GM19328 (cell line): Measurements from ENCODE around the gene NPM1.
"Not testable (repeated sequence)": the region's sequence is repeated elsewhere in the genome, so short reads cannot be mapped to it uniquely, and the experiment has no call there.

Source experiments
- ATAC-seq: cut with Tn5 transposase; IDR thresholded peaks from one replicate; pipeline ENCODE4 v1.9.1; 2021; ENCODE audit warnings: mild to moderate bottlenecking, moderate library complexity; ENCODE audit not compliant: unreplicated experiment

Gene NPM1, protein sequence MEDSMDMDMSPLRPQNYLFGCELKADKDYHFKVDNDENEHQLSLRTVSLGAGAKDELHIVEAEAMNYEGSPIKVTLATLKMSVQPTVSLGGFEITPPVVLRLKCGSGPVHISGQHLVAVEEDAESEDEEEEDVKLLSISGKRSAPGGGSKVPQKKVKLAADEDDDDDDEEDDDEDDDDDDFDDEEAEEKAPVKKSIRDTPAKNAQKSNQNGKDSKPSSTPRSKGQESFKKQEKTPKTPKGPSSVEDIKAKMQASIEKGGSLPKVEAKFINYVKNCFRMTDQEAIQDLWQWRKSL

DNA sequence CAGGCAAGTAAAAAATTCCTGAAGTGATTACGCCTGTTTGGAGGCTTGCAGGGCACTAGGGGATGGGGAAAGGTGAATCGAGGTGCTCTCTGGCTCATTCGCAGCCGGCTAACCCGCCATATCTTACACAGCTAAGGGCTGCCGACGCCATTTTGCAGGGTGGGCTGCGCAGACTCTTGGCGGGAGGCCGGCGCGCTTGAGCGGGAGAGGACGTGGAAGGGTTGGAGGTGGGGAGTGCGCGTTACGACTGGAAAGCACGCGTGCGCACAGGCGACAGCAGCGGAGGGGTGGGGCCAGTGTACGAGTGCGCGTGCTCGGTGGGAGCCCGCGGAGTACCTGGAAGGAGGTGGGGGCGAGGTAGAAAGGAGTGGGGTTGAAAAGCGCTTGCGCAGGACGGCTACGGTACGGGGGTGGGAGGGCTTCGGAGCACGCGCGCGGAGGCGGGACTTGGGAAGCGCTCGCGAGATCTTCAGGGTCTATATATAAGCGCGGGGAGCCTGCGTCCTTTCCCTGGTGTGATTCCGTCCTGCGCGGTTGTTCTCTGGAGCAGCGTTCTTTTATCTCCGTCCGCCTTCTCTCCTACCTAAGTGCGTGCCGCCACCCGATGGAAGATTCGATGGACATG lies at the start of gene NPM1:
Gene NPM1, plus strand, starts transcription at position 505 of the 625 bp plus-strand sequence. Its CDS starts 100 bp downstream, at position 605.
- ATAC-seq: peak; percentile 76

- ATAC-seq: no peak
These were observed 47.6 kb upstream of the NPM1 start for GRCh38 chr5:171340042-171340441.

DNA sequence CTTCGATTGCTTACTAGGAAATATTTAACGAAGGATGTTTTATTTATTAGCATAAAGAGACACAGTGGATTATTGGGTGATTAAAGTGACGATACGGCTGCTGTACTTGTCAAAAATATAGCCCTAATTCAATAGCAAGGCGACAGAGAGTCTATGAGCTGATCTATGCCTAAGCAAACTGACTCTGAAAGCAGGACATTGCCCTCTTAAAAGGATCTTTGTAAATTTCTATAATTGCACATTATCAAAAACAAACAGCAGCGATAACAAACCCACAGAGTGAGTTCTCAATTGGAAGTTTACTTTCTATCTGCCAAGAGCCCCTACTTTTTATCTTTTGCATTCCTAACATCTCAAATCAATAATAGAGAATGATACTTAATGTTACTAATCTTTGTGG lies 47.2 kb upstream of the NPM1 start:
- ATAC-seq: no peak

- no peak for ATAC-seq
These were observed 45.1 kb upstream of the NPM1 start for GRCh38 chr5:171342362-171343111.

GRCh38 chr5:171344936-171345608 lies 42.6 kb upstream of the NPM1 start:
- ATAC-seq: no peak

DNA sequence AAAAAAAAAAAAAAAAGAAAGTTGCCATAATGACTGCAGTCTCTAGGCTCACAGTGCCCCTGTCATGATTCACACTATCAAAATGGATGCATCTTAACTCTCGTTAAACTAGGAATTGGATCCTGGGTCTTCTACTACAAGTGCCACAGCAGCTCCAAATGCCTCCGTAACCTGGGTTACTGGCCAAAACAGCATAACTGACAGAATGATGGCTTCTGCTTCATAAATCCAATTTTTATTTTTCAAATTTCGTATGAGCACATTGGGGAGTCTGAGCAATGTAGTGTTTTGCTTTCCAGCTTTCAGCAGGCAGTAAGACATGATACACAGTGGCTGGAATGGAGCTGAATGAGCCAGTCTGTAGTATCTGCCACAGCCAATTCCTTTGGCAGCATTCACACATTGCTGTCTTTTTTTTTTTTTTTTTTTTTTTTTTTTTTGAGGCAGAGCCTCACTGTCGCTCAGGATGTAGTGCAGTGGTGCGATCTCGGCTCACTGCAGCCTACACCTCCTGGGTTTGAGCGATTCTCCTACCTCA lies 36.0 kb upstream of the NPM1 start:
- no peak for ATAC-seq

DNA sequence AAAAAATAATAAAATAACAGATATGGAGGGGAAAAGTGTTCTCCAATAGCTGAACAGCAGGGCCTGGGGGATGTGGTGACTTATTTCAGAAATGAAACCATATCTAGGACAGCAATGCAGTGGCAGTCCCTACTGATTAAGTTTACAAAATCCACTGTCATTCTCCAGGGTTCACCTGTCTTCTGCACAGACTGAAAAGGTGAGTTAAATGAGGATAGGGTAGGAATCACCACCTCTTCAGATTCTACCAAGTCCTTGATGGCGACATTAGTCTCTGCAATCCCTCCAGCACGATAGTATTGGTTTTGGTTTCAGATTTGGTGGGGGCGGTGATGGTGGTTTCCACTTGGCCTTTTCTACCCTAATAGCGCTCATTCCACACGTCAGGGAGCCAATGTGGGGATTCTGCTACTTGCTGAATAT lies 32.3 kb upstream of the NPM1 start:
- ATAC-seq: peak; percentile 96

GRCh38 chr5:171357843-171358242 lies 29.8 kb upstream of the NPM1 start:
- ATAC-seq: no peak

DNA sequence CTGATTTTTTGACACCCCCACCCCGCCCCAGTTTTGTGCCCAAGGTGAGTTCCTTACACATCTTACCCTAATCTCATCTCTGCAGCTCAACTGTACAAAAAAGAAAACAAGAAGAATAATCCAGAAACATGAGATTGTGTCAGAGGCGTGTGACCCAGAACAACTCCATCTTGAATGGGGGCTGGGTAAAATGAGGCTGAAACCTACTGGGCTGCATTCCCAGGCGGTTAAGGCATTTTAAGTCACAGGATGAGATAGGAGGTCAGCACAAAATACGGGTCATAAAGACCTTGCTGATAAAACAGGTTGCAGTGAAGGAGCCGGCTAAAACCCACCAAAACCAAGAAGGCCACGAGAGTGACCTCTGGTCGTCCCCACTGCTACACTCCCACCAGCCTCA lies 26.5 kb upstream of the NPM1 start:
- ATAC-seq: not testable (repeated sequence)

DNA sequence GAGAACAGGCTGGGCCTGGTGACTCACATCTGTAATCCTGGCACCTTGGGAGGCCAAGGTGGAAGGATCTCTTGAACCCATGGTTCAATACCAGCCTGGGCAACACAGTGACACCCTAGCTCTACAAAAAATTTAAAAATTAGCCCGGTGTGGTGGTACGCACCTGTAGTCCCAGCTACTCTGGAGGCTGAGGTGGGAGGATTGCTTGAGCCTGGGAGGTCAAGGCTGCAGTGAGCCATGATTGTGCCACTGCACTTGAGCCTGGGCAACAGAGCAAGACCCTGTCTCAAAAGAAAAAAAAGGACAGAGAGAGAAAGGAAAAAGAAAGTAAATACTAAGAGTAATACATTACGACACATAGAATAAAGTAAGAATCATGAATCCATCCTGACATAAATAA lies 24.4 kb upstream of the NPM1 start:
- ATAC-seq: not testable (repeated sequence)

DNA sequence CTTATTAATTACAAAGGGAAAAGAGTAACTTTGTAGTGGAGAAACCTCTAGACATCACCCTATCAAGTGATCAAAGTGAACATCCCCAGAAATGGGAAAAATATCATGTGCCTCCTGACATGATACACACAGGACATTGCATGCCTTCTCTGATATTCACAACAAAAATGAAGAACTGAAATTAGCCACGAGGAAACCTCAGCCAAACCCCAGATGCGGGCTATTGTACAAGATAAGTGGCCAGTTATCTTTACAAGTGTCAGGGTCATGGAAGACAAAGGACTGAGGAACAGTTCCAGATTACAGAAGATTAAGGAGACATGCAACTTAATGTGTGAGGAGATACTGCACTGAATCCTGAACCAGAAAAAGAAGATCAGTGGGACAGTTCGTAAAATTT lies 23.8 kb upstream of the NPM1 start:
- ATAC-seq: peak; percentile 74

GRCh38 chr5:171365351-171365750 lies 22.3 kb upstream of the NPM1 start:
- ATAC-seq: no peak

DNA sequence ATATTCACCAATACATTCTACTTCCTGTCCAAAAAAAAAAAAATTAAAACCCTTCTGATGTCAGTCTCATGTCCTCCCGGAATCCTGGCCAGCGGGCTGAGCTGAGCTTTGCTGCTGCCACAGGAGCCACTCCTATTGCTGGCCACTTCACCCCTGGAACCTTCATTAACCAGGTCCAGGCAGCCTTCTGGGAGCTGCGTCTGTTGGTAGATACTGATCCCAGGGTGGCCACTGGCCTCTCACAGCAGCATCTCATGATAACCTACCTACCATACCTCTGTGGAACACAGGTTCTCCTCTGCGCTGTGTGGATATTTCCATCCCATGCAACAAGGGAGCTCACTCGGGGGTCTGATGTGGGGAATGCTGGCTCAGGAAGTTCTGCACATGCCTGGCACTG lies 21.0 kb upstream of the NPM1 start:
- ATAC-seq: no peak

DNA sequence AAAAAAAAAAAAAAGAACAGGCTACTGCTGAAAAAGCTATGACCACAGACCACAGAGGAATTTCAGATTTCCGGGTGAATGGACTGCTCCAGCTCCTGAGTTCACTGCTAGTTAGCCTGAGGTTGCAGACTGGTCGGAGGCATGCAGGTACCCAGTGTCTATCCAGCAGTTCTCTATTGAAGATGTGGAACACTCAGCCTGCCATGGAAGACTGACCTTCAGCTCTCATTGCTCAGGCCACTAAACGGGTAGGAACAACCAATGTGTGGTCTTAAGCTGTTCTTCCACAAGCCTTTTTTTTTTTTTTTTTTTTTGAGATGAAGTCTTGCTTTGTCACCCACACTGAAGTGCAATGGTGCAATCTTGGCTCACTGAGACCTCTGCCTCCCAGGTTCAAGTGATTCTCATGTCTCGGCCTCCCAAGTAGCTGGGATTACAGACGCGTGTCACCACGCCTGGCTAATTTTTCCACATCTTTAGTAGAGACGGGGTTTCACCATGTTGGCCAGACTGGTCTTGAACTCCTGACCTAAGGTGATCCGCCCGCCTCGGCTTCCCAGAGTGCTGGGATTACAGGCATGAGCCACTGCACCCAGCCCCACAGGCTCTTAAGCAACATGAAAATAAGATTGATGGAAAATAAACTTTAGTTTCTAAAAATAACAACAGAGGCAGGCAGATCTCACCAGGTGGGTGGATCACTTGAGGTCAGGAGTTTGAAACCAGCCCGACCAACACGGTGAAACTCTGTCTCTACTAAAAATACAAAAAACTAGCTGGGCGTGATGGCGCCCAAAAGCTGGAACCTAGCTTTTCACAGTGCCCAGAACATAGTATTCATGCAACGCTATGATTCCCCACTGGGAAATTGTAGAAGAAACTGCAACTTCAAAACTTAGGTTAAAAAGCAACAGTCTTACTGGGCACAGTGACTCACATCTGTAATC lies 20.0 kb upstream of the NPM1 start:
- no peak for ATAC-seq

DNA sequence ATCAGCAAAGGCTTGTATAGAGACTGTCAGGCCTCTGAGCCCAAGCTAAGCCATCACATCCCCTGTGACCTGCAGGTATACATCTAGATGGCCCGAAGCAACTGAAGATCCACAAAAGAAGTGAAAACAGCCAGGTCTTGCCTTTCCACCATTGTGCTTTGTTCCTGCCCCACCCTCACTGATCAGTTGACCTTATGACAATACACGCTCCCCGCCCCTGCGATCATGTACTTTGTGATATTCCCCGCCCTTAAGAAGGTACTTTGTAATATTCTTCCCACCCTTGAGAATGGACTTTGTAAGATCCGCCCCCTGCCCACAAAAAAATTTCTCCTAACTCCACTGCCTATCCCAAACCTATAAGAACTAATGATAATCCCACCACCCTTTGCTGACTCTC lies 18.6 kb upstream of the NPM1 start:
- ATAC-seq: no peak

- ATAC-seq: no peak
These were observed 17.8 kb upstream of the NPM1 start for GRCh38 chr5:171369898-171370297.

DNA sequence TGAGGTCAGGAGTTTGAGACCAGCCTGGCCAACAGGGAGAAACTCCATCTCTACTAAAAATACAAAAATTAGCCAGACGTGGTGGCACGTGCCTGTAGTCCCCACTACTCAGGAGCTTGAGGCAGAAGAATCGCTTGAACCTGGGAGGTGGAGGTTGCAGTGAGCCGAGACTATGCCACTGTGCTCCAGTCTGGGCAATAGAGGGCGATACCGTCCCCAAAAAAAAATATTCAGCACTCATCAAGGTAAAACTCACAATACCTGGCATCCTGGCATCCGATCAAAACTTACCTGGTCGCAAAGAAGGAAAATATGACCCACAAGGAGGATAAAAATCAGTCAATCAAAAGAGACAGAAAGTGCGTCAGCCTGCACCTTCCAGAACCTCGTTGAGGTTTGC lies 16.8 kb upstream of the NPM1 start:
- ATAC-seq: not testable (repeated sequence)

- ATAC-seq: no peak
These were observed 16.3 kb upstream of the NPM1 start for GRCh38 chr5:171371326-171371725.

DNA sequence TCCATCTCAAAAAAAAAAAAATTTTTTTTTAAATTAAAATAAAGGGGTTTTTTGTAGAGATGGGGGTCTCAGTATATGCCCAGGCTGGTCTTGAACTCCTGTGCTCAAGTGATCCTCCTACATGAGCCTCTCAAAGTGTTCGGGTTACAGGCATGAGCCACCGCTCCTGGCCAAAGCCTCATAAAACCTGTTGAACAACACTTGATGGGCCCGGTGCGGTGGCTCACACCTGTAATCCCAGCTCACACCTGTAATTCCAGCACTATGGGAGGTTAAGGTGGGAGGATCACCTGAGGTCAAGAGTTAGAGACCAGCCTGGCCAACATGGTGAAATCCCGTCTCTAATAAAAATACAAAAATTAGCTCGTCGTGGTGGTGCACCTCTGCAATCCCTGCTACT lies 7.7 kb upstream of the NPM1 start:
- ATAC-seq: no peak

- not testable (repeated sequence) for ATAC-seq
These were observed 3.2 kb upstream of the NPM1 start for GRCh38 chr5:171384416-171384815.
